ENCODE measurements around the gene FKBP2. TPM values are rescaled to one million over a fixed set of nuclear protein-coding genes. Genes with fewer than 3 reads are reported as not detected.

FKBP2 gene
- total RNA-seq, 2 experiments from 2014 or later = 26.9 to 33.0 TPM

DNA sequence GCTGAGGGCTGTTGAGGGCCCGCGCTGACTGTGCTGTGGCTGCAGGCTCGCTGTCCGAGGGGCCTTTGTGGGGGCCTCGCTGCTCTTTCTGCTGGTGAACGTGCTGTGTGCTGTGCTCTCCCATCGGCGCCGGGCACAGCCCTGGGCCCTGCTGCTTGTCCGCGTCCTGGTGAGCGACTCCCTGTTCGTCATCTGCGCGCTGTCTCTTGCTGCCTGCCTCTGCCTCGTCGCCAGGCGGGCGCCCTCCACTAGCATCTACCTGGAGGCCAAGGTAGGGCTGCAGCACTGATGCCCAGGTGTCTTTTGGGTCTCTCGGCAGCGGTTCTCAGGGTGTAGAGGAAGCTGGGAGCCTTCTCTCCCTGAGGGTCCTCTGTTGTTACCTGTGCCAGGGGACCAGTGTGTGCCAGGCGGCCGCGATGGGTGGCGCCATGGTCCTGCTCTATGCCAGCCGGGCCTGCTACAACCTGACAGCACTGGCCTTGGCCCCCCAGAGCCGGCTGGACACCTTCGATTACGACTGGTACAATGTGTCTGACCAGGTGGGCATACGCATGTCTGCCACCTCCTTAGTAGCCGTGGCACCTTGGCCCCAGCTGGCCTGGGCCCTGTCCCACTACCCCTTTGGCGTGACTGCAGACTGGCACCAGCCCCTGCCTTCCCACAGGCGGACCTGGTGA is 46.9 kb downstream of the FKBP2 start:
- POLR2A ChIA-PET = no interaction called here
- H3K27ac Mint-ChIP-seq = no peak overlapping the region
- peaks cover 17% of the 10 kb centered on the region for H3K27me3 Mint-ChIP-seq (ENCODE audit: low read depth)
- DNase-seq (no peak), ATAC-seq (no peak)
- no peaks in the 10 kb centered on the region for H3K9me3 Mint-ChIP-seq (ENCODE audit: insufficient read depth)
- H3K4me3 Mint-ChIP-seq = no peak overlapping the region
- peaks cover 28% of the 10 kb centered on the region for H3K4me1 Mint-ChIP-seq (ENCODE audit: low read depth)
- peaks cover 5% of the 10 kb centered on the region for H3K36me3 Mint-ChIP-seq (ENCODE audit: low read depth)
- CTCF ChIA-PET = interaction anchor here (1.1 to 8.6 kb wide), 3 partner anchors 15 to 83 kb away, joined by 3 to 118 read pairs (median 23); partner anchors contain the start of genes CATSPERZ, ESRRA and FERMT3

DNA sequence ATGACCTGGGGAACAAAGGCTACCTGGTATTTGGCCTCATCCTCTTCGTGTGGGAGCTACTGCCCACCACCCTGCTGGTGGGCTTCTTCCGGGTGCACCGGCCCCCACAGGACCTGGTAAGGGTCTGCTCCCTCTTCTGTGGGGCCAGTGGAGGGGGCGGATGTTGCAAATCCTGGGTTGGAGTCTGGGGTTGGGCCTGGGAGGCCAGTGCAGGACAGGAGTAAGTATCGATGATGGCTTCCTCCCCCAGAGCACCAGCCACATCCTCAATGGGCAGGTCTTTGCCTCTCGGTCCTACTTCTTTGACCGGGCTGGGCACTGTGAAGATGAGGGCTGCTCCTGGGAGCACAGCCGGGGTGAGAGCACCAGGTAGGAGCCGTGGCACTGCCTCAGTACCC is 47.5 kb downstream of the FKBP2 start:
- Mint-ChIP-seq H3K9me3 (ENCODE audit: insufficient read depth) (no peaks in the 10 kb centered on the region), H3K27me3 (ENCODE audit: low read depth) (peaks cover 22% of the 10 kb centered on the region), H3K4me3 (no peak overlapping the region), H3K27ac (no peak overlapping the region), H3K4me1 (ENCODE audit: low read depth) (peaks cover 28% of the 10 kb centered on the region), H3K36me3 (ENCODE audit: low read depth) (peaks cover 2% of the 10 kb centered on the region)
- CTCF ChIA-PET = interaction anchor here (1.1 to 8.6 kb wide), 2 partner anchors 14 to 54 kb away, joined by 3 to 118 read pairs; partner anchors contain the start of genes CATSPERZ and ESRRA
- ATAC-seq = no peak
- no peak for DNase-seq
- POLR2A ChIA-PET = no interaction called here

DNA sequence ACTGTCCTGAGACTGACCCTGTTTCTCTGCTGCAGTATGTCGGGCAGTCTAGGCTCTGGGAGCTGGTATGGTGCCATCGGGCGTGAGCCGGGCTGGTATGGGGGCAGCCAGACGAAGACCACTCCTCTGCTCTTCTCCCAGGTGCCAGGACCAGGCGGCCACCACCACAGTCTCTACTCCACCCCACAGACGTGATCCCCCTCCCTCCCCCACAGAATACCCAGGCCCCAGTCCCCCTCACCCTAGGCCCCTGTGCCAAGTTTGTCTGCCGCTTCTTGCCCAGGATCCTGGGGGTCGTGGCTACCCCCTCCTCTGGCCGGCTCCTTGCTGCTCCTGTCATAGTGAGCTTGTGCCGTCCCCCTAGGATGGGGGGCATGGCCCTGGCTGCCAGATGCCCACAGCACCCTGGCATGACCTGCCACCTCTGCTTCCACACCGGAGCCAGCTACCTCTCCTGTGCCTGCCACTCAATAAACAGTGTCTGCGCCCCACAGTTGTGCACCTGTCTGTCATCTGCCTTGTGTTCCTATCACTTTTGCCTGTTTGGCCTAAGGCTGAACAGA is 48.2 kb downstream of the FKBP2 start:
- DNase-seq (no peak), ATAC-seq (no peak)
- Mint-ChIP-seq H3K4me3 (no peak overlapping the region), H3K27ac (no peak overlapping the region), H3K36me3 (ENCODE audit: low read depth) (peaks cover 2% of the 10 kb centered on the region), H3K9me3 (ENCODE audit: insufficient read depth) (no peaks in the 10 kb centered on the region), H3K4me1 (ENCODE audit: low read depth) (peaks cover 24% of the 10 kb centered on the region), H3K27me3 (ENCODE audit: low read depth) (peaks cover 30% of the 10 kb centered on the region)
- POLR2A ChIA-PET = interaction anchor here (1.2 kb wide), 1 partner anchor 1503 kb away, joined by 3 read pairs; no protein-coding TSS in a partner anchor
- CTCF ChIA-PET = interaction anchor here (1.1 to 8.6 kb wide), 3 partner anchors 14 to 85 kb away, joined by 3 to 118 read pairs (median 7); partner anchors contain the start of genes CATSPERZ and ESRRA

DNA sequence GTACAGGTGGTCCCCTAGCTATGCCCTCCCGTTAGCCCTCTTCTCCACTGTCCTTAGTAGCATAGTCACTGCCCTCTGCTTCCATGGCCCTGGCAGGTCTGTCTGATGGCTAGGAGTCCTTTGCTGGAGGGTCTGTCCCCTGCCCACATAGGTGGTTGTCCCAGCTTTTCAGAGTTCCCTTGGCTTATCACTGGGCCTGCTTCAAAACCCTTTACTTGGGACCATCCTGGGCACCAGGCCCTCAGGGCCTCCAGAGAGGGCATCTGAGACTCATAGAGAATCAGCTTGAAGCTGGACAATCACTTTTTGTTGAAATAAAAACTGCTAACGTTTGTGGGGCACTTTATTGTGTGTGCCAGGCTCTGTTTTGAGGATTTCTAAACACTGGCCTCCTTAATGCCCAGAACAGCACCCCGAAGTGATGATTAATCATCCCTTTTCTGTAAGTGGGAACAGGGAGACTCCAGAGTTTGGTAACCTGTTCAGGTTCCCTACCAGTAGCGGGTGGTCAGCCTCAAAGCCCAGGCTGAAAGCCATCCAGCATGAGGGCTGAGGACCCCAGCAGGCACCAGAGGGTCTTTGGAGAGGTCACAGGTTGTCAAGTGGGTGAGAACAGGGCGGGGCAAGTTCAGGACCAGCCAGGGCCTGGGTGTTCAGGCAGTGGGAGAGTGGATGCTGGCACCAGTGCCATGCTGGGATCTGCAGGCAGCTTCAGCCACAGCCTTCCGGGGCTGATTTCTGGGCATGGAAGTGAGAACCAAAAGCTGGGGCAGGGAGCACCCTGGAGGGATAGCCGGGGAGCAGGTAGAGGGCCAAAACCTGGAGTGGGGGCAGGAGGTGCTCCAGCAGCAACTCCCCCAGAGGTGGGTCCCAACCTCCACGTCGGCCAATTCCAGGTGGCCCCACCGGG is 49.7 kb downstream of the FKBP2 start:
- ChIA-PET CTCF (interaction anchor here (1.4 to 8.6 kb wide), 2 partner anchors 12 to 86 kb away, joined by 7 to 118 read pairs; partner anchors contain the start of genes CATSPERZ and ESRRA), POLR2A (interaction anchor here (0.6 to 1.2 kb wide), 2 partner anchors 14 to 1504 kb away, joined by 3 read pairs; no protein-coding TSS in a partner anchor)
- DNase-seq (no peak), ATAC-seq (no peak)
- peaks cover 22% of the 10 kb centered on the region for H3K4me1 Mint-ChIP-seq (ENCODE audit: low read depth)
- no peak overlapping the region for H3K4me3 Mint-ChIP-seq
- peaks cover 2% of the 10 kb centered on the region for H3K36me3 Mint-ChIP-seq (ENCODE audit: low read depth)
- H3K27me3 Mint-ChIP-seq (ENCODE audit: low read depth) = peaks cover 41% of the 10 kb centered on the region
- no peak overlapping the region for H3K27ac Mint-ChIP-seq
- no peaks in the 10 kb centered on the region for H3K9me3 Mint-ChIP-seq (ENCODE audit: insufficient read depth)

DNA sequence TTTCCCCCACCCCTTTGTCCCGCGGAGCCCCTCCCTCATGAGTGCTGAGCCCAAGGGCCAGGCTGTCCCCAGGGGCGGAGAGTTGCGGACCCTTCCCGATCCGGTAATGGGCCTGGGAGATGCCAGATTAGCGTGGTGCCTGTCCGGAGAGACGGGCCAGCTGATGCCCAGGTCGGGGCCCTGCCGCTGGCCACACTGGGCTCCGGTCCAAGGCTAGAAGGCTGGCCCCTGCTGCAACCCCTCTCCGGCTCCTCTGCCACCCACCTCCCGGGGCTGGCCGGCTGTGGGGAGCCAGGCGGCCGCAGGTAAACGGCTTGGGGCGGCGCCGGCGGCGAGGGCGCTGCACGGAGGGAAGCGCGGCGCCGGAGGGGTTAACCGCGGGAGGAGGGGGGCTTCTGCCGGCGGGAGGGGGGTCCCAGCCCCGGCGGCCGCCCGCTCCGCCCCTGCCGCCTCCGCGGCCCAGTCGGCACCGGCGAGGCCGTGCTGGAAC is 50.4 kb downstream of the FKBP2 start, which contains the start of gene KCNK4:
KCNK4 (plus strand) TSS at position 41 of the 490 bp plus-strand sequence. CDS start 1,717 bp downstream, outside the sequence.
- ATAC-seq (no peak), DNase-seq (no peak)
- peaks cover 2% of the 10 kb centered on the region for H3K36me3 Mint-ChIP-seq (ENCODE audit: low read depth)
- no peak within 1 kb of the TSS for H3K27ac Mint-ChIP-seq
- H3K4me1 Mint-ChIP-seq (ENCODE audit: low read depth) = peaks cover 20% of the 10 kb centered on the region
- POLR2A ChIA-PET = no interaction called here
- no peaks in the 10 kb centered on the region for H3K9me3 Mint-ChIP-seq (ENCODE audit: insufficient read depth)
- H3K4me3 Mint-ChIP-seq = no peak within 1 kb of the TSS
- H3K27me3 Mint-ChIP-seq (ENCODE audit: low read depth) = peaks cover 48% of the 10 kb centered on the region
- CTCF ChIA-PET = no interaction called here

GRCh38 chr11:64291752-64292459 is 51.0 kb downstream of the FKBP2 start:
- H3K27me3 Mint-ChIP-seq (ENCODE audit: low read depth) = peaks cover 54% of the 10 kb centered on the region
- peak; percentile 57 for ATAC-seq

DNA sequence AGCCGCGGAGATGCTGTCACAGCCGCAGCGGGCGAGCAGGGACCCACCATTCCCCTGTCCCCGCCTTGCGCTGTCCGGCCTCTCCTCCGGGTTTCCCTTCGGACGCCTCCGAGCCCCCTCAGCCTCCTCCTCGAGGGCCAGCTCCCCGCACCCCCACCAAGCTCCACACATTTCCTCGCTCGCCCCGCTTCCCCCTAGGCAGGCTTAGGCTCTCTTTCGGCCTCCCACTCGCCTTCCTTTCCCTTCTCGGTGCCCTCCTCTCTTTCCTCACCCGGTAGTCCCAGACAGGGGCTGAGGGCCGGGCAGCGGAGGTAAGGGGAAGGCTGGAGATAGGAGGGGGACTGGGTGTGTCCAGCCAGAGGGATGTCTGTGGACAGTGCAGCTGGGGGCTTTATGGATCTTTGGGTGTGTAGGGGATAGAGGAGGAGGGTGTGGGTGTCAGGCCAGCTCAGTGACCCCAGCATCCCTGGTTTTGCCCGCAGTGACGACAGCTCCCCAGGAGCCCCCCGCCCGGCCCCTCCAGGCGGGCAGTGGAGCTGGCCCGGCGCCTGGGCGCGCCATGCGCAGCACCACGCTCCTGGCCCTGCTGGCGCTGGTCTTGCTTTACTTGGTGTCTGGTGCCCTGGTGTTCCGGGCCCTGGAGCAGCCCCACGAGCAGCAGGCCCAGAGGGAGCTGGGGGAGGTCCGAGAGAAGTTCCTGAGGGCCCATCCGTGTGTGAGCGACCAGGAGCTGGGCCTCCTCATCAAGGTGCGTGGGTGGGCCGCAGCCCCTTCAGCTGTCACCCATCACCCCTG is 51.8 kb downstream of the FKBP2 start:
- no peaks in the 10 kb centered on the region for H3K9me3 Mint-ChIP-seq (ENCODE audit: insufficient read depth)
- ChIA-PET CTCF (interaction anchor here (4.1 kb wide), 1 partner anchor 11 kb away, joined by 21 read pairs; the partner anchor contains the start of gene ESRRA), POLR2A (interaction anchor here (0.8 to 1.3 kb wide), 5 partner anchors 11 to 107 kb away, joined by 3 to 4 read pairs (median 3); partner anchors contain the start of genes FERMT3 and STIP1)
- peaks cover 62% of the 10 kb centered on the region for H3K27me3 Mint-ChIP-seq (ENCODE audit: low read depth)
- peak; percentile 6 for ATAC-seq
- H3K4me1 Mint-ChIP-seq (ENCODE audit: low read depth) = peaks cover 17% of the 10 kb centered on the region
- no peak overlapping the region for H3K27ac Mint-ChIP-seq
- no peak overlapping the region for H3K4me3 Mint-ChIP-seq
- peaks cover 2% of the 10 kb centered on the region for H3K36me3 Mint-ChIP-seq (ENCODE audit: low read depth)
- DNase-seq = no peak

More at GRCh38 chr11:64291752-64292459, 51.0 kb downstream of the FKBP2 start:
- Mint-ChIP-seq H3K27ac (no peak overlapping the region), H3K9me3 (ENCODE audit: insufficient read depth) (no peaks in the 10 kb centered on the region), H3K4me1 (ENCODE audit: low read depth) (peaks cover 14% of the 10 kb centered on the region), H3K36me3 (ENCODE audit: low read depth) (peaks cover 2% of the 10 kb centered on the region), H3K4me3 (no peak overlapping the region)
- no peak for DNase-seq
- POLR2A ChIA-PET = interaction anchor here (0.9 to 1.3 kb wide), 4 partner anchors 20 to 106 kb away, joined by 3 read pairs; partner anchors contain the start of genes FERMT3 and STIP1
- CTCF ChIA-PET = no interaction called here

Other genes with a start within 250 kb of the FKBP2 start
- gene FLRT1, start 205.2 kb upstream of the FKBP2 start, total RNA-seq = not detected
- gene MACROD1, start 75.0 kb upstream of the FKBP2 start, total RNA-seq = 10 to 100 TPM; 14.4 to 14.6 TPM
- 100 to 1,000 TPM; 335 to 340 TPM for gene STIP1, start 54.9 kb upstream of the FKBP2 start, total RNA-seq
- 100 to 1,000 TPM; 261 to 281 TPM for gene FERMT3, start 34.4 kb upstream of the FKBP2 start, total RNA-seq
- gene TRPT1, start 14.9 kb upstream of the FKBP2 start, total RNA-seq = 10 to 100 TPM; 37.8 to 44.8 TPM
- 10 to 100 TPM; 86.7 to 91.6 TPM for gene NUDT22, start 14.8 kb upstream of the FKBP2 start, total RNA-seq
- gene DNAJC4, start 10.5 kb upstream of the FKBP2 start, total RNA-seq = 10 to 100 TPM; 38.0 to 41.3 TPM
- gene VEGFB, start 6.5 kb upstream of the FKBP2 start, total RNA-seq = 10 to 100 TPM; 81.5 to 87.8 TPM
- 100 to 1,000 TPM; 178 to 197 TPM for gene PPP1R14B, start 5.8 kb downstream of the FKBP2 start, total RNA-seq
- gene PLCB3, start 10.4 kb downstream of the FKBP2 start, total RNA-seq = 10 to 100 TPM; 19.7 TPM
- gene BAD, start 43.6 kb downstream of the FKBP2 start, total RNA-seq = 10 to 100 TPM; 38.3 to 43.9 TPM
- 10 to 100 TPM; 25.3 to 26.8 TPM for gene GPR137, start 44.8 kb downstream of the FKBP2 start, total RNA-seq
- gene KCNK4, start 50.2 kb downstream of the FKBP2 start, total RNA-seq = not detected
- not detected for gene CATSPERZ, start 59.3 kb downstream of the FKBP2 start, total RNA-seq
- gene ESRRA, start 64.4 kb downstream of the FKBP2 start, total RNA-seq = 10 to 100 TPM; 42.7 to 43.2 TPM
- 100 to 1,000 TPM; 154 to 165 TPM for gene TRMT112, start 76.5 kb downstream of the FKBP2 start, total RNA-seq
- gene PRDX5, start 77.0 kb downstream of the FKBP2 start, total RNA-seq = 100 to 1,000 TPM; 102 to 106 TPM
- gene CCDC88B, start 99.1 kb downstream of the FKBP2 start, total RNA-seq = 100 to 1,000 TPM; 127 TPM
- 10 to 100 TPM; 39.0 to 42.3 TPM for gene RPS6KA4, start 118.1 kb downstream of the FKBP2 start, total RNA-seq

All from activated CD8-positive, alpha-beta T cell treated with anti-CD3 and anti-CD28 coated beads, Interleukin-2, amount 10 ng/mL, durations not matched to agents 7 days and 5 days (primary cell).